NCI-H146 treated with DMSO at 0.1 percent for 48 hours (cell line): ENCODE measurements around the gene PARD3.

ENCODE experiments used
- DNase-seq: peaks from one replicate; lab custom pipeline; 2025; ENCODE audit not compliant: unreplicated experiment; lab: John Stamatoyannopoulos, UW

PARD3 gene

DNA sequence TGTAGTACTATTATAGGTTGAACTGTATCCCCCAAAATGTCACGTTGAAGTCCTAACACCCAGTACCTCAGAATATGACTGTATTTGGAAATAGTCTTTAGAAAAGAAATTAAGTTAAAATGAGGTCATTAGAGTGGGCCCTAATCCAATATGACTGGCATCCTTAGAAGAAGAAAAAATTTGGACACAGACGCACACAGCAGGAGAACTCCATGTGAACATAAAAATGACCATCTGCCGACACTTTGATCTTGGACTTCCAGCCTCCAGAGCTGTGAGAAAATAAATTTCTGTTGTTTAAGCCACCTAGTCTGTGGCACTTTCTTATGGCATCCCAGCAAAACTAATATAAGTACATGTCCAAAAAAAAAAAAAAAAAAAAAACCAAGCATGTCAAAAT is 225.8 kb downstream of the PARD3 start:
- DNase-seq = no peak

- DNase-seq = no peak
Measured at GRCh38 chr10:34587680-34588019, 227.4 kb downstream of the PARD3 start.

DNA sequence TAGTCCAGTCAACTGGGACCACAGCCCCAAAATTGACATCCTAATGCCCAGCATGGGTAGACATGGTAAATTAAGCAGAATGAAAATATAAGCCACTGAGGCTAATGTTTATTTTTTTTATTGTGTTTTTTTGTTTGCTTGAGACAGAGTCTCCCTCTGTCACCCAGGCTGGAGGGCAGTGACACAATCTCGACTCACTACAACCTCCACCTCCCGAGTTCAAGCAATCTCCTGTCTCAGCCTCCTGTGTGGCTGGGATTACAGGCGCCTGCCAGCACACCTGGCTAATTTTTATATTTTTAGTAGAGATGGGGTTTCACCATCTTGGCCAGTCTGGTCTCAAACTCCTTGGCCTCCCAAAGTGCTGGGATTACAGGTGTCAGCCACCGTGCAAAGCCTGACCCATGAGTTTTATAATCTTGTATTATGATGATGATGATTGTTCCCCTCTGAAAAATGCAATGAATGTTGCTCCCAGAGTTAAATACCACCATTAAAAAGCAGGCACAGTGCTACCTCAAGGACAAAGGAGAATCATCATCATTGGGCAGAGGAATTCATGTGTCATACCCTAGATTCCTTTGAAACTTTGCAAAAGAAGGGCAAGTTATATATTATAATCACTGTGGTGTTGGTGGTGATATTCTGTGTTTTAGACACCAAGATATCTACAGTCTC is 228.0 kb downstream of the PARD3 start:
- no peak for DNase-seq

GRCh38 chr10:34585422-34586112 is 229.5 kb downstream of the PARD3 start:
- DNase-seq = no peak

DNA sequence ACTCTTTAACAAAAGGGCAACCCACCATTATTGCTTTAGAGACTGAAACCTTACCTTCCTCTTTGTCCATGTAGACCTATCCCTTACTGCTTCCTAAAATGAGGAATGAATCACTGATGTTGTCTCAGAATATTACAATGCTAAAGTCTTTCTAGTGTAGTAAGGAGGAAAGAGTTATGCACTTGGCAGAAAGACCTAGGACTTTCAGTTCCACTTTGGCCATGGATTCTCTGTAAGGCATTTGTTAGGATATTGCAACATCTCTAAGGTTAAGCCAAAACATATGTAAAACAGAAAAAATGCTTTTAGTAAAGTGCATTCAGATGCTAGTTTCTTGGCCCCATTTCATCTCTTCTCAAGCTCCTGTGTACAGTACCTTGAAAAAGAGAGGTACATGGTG is 230.9 kb downstream of the PARD3 start:
- no peak for DNase-seq

GRCh38 chr10:34581801-34582532 is 233.1 kb downstream of the PARD3 start:
- no peak for DNase-seq

GRCh38 chr10:34580643-34581042 is 234.5 kb downstream of the PARD3 start:
- no peak for DNase-seq

DNA sequence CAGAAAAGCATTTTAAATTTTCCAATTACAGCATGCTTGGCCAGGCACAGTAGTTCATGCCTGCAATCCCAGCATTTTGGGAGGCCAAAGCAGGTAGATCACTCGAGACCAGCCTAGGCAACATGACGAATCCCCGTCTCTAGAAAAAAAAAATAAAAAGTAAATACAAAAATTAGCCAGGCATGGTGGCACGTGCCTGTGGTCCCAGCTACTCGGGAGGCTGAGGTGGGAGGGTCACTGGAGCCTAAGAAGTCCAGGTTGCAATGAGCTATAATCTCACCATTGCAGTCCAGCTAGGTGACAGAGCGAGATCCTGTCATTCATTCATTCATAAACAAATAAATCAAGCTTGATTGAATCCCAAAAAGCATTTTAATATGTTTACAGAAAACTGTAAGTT is 234.9 kb downstream of the PARD3 start:
- no peak for DNase-seq

DNA sequence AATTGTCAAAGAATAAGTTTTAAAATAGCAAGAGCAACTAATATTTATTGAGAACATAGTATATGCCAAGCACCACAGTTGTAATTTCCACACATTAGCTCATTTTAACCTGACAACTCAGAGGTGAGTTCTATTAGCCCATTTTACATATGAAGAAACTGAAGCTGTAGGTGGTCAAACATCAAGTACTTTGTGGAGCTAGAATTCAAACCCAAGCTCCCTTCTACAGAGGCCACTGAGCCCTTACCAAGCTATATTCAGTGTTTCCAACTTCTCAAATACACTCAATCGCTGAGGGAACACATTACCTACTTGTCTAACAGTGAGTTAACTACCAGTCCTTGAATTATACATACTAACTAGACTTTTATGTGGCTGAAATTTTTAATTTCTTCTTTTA is 236.6 kb downstream of the PARD3 start:
- no peak for DNase-seq

DNA sequence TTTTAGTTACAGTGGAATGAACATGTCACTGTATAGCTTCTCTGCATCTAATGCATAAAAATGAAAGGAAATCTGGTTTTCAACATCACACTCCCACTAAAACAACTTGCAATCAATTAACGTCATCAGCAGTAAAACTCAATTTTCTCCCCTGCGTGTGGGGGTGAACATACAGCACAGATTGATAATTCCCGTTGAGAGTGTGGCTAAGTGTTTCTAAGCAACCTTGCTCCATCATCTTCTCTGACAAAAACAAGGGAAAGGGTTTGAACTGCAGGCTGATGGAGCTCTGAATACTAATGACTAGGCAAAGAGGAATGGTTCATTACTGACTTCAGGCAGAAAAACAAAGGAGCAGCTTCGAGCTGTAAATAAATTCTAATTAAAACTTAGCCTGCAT is 238.3 kb downstream of the PARD3 start:
- DNase-seq = peak; percentile 12

DNA sequence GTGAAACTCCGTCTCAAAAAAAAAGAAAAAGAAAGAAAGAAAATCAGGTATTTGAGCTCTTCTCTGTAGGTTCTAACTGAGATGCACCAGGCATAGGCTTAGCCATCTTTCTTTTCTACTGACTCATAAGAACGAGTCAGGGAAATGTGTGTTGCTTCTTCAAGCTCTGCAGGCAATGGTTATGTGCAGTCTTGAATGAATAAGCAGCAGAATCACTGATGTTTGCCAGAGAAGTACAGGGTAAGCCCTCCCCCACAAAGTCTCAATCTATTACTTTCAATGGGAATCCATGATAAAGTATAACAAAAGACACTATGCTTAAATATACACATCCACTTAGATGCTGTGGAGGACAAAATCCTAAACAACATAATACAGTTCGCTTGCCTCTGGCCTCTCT is 239.2 kb downstream of the PARD3 start:
- no peak for DNase-seq

DNA sequence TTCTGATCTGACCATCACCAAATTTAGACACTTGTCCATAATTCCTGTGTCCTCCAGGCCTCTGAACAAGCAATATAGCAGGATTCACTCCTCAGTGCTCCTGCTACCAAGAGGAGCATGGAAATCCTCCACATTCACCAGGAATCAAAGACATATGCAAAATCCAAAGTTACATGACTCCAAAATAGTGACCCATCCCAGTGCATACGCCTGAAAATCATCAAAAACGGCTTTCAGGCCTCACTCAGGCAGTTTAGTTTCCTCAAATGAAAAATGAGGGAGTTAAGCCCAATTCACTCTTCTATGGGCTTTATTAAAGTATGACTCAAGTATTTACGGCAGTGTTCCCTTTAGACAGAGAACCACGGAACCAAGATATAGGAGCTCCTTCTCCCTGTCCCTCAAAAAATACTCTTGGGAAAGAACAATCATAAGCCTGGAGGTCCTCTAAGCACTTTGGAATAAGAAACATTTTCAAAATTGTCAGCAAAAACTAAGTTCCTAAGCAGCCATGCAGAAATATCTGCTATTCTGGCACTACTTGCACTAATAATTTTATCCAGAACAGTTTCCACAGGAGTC is 240.7 kb downstream of the PARD3 start:
- no peak for DNase-seq

DNA sequence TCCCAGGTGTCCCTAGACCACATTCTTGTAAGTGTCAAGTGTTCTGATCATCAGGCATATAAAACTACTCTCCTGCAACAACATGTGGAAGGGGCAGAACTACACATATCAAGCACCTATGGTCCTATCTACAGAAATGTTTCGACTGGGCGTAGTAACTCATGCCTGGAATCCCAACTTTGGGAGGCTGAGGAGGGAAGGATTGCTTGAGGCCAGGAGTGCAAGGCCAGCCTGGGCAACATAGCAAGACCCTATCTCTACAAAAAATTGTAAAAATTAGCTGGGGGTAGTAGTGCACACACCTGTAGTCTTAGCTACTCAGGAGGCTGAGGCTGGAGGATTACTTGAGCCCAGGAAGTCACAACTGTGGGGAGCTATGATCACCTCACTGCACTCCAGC is 244.2 kb downstream of the PARD3 start:
- no peak for DNase-seq

DNA sequence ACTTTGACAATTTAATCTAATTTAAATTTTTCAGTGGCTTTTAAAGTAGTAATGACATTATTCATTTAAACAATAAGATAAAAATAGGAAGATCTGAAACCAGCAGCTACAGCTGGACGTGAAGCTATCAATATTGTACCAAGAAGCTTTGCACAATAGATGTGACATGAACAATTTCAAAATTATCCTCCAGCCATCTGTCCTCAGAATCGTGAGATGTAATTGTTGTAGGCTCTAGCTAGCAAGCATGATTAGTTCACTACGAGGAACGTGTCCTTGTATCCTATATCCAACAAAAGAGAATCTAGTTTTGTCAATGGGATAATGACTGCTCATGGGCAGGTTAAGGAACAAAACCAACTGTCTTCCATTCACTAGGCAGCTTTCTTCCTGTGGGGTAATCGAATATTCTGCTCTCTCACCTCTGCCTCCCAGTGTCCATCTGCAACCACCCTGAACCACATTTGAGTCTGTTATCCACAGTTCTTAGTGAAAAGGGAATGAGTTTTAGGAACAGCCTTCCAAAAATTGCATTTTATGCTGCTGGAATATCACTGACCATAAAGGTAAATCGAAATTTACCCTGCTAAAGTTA is 247.3 kb downstream of the PARD3 start:
- DNase-seq = peak; percentile 33

GRCh38 chr10:34565934-34566333 is 249.2 kb downstream of the PARD3 start:
- DNase-seq = peak; percentile 67

DNA sequence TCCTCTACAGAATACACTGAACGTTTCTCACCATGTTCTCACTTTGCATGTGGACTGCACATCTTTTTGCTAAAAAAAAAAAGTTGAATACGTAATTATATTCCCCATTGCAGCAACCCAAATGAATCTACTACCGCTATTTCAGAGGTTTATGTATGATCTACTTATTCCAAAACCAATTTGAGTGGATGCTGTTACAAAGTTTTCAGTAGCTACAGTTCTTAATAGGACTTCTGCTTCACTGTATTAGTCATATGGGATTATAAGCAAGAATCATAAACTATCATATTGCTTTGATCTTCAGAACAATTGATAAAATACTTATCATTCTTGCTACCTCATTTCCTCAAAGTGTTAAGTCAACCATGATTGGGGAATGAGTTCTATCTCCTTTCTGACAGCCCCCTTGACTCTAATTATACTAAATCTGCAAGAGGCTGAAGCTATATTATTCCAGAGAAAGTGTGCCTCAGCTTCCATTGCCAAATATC is 257.0 kb downstream of the PARD3 start:
- DNase-seq = no peak

DNA sequence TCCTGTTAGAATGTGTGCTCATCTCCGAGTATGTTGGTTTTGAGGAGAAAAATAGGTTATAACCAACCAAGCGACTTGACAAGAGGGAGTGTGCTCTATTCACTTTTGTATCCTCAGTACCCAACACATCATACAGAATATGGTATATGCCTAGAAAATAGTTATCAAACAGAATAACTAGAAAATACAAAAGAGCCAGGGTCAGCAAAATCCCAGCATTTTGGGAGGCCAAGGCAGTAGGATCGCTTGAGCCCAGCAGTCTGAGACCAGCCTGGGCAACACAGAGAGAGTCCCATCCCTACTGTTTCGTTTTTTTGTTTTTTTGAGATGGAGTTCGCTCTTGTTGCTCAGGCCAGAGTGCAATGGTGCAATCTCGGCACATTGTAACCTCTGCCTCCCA is 257.9 kb downstream of the PARD3 start:
- DNase-seq = no peak

- DNase-seq = no peak
Measured at GRCh38 chr10:34555653-34556052, 259.4 kb downstream of the PARD3 start.

DNA sequence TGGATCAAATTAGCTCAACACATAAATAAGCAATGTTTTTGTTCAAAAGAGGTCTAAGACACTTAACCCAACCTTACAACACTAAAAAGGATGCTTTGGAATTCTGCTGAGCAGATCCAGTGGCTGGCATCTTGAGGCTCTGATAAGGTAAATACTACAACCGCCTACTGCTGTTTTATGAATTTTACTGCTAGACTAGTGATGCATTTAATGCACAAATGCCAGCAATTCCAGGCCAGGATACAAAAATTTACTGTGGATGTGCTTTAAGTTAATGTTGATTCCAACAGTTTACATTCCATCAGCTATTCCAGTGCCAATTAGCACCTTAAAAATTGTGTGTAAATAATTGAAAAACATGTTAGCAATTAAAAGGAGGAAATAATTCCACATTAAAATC is 261.3 kb downstream of the PARD3 start:
- no peak for DNase-seq

GRCh38 chr10:34551295-34551694 is 263.8 kb downstream of the PARD3 start:
- DNase-seq = no peak

- DNase-seq = no peak
Measured at GRCh38 chr10:34549953-34550352, 265.1 kb downstream of the PARD3 start.
